Erythroblast (primary cell): ENCODE data around the gene VSIG8.
"Not testable (repeated sequence)": the region's sequence is repeated elsewhere in the genome, so short reads cannot be mapped to it uniquely, and the experiment has no call there.

Experiments
- GATA1 ChIP-seq: IDR thresholded peaks from 2 replicates; pipeline ENCODE4 v1.6.1; 2011; ENCODE audit warnings: low read depth, mild to moderate bottlenecking, control low read depth, low read length, moderate library complexity
- POLR2A ChIP-seq: IDR thresholded peaks from 2 replicates; pipeline ENCODE4 v1.6.1; 2011; ENCODE audit warnings: mild to moderate bottlenecking, low read length

GRCh38 chr1:159899634-159900033 is 37.2 kb upstream of the VSIG8 start:
- TF ChIP-seq POLR2A, GATA1: not testable (repeated sequence)
